GM12801 (cell line): ENCODE data around the gene BTBD9.

Source experiments
- TF ChIP-seq, protein P1 (sequence below): IDR thresholded peaks from one replicate; pipeline ENCODE4 v1.5.1; 2011; ENCODE audit warnings: control low read depth; ENCODE audit not compliant: insufficient read length; ENCODE audit errors: extremely low read depth

The BTBD9 gene

GRCh38 chr6:38477680-38478260 is 162.0 kb downstream of the BTBD9 start:
- TF ChIP-seq, protein P1, sequence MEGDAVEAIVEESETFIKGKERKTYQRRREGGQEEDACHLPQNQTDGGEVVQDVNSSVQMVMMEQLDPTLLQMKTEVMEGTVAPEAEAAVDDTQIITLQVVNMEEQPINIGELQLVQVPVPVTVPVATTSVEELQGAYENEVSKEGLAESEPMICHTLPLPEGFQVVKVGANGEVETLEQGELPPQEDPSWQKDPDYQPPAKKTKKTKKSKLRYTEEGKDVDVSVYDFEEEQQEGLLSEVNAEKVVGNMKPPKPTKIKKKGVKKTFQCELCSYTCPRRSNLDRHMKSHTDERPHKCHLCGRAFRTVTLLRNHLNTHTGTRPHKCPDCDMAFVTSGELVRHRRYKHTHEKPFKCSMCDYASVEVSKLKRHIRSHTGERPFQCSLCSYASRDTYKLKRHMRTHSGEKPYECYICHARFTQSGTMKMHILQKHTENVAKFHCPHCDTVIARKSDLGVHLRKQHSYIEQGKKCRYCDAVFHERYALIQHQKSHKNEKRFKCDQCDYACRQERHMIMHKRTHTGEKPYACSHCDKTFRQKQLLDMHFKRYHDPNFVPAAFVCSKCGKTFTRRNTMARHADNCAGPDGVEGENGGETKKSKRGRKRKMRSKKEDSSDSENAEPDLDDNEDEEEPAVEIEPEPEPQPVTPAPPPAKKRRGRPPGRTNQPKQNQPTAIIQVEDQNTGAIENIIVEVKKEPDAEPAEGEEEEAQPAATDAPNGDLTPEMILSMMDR = no peak

DNA sequence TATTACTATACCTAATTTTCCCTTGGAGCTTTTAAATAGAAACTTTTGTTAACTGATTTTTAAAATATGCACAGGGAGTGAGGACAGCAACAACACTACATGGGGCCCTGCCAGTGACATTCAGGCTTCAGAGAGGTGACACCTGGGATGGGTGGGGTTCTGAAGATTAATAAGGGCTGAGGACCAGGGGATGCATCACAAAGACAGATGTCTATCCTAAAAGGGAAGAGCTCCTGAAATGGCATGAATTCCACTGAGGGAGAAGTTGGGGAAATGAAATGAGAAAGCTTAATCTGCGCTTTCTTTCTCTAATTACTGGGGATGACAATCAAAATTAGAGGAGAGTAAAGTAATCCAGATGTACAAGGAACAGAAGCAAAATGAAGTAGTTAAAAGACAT is 162.8 kb downstream of the BTBD9 start:
- TF ChIP-seq, protein P1 = no peak

DNA sequence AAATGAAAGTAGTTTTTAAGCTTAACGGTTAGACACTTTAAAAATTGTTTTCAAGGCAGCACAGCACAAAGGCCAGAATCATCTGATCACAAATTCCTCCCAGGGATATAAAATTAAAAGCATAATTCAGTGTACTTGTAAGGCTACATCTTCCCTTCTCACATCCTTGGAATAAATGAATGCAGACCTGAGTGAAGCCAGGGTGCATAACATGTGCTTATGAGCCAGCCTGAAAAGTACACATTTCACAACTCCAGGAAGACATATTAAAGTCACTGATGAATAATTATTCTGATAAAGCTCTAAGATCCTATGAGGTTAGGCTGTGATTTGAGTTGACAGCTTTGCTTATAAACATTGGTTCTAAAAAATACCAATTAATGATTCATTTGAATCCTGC is 163.6 kb downstream of the BTBD9 start:
- TF ChIP-seq, protein P1 = no peak

- TF ChIP-seq, protein P1 = no peak
These were observed 169.2 kb downstream of the BTBD9 start for GRCh38 chr6:38470548-38470947.

GRCh38 chr6:38467566-38467965 is 172.2 kb downstream of the BTBD9 start:
- TF ChIP-seq, protein P1 = no peak

GRCh38 chr6:38460186-38460585 is 179.5 kb downstream of the BTBD9 start:
- TF ChIP-seq, protein P1 = no peak

DNA sequence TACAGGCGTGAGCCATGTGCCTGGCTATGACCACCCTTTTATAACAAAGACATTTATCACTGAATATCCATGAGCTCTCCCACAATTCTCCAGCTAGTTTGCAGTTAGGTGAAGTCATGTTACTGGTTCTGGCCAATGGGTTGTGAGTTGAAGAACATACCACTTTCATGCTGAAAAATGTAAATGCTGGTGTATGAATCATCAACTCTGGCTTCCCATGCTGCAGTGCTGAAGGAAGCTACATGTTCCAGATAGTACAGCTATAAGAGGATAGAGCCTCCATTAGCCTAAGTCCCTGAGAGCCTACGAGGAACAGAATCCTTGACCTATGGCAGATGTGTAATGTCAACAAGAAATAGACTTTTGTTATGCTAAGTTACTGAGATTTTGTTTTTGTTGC is 180.4 kb downstream of the BTBD9 start:
- TF ChIP-seq, protein P1 = no peak
